ENCODE results near the gene SMYD3. TPM values are rescaled to one million over a fixed set of nuclear protein-coding genes. Genes with fewer than 3 reads are reported as not detected.

The SMYD3 gene
- total RNA-seq, 2 donors from 2014 or later: 16.7 to 18.2 TPM

DNA sequence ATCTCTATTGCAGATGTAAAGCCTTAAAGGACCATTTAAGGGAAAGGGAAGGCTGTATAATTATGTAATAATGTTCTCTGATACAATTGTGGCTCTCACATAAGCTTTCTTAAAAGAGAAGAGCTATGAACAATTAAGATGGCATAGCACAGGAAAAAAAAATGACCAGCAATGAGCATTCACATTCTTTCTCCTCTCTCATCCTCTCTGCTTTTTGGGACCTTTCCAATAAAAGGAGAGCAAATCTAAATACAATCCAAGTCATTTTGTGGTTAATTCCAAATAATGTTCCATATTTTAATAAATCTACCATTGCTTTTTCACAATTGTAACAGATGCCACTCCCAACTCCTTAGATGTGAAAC is 23.5 kb downstream of the SMYD3 start:
- DNase-seq (ENCODE audit: low spot score): no peak
- intact Hi-C loops (cut with DNase I): loop anchor here in 1 of 2 donors (10.0 kb wide), 1 partner anchor 469 kb away; no protein-coding TSS in a partner anchor

DNA sequence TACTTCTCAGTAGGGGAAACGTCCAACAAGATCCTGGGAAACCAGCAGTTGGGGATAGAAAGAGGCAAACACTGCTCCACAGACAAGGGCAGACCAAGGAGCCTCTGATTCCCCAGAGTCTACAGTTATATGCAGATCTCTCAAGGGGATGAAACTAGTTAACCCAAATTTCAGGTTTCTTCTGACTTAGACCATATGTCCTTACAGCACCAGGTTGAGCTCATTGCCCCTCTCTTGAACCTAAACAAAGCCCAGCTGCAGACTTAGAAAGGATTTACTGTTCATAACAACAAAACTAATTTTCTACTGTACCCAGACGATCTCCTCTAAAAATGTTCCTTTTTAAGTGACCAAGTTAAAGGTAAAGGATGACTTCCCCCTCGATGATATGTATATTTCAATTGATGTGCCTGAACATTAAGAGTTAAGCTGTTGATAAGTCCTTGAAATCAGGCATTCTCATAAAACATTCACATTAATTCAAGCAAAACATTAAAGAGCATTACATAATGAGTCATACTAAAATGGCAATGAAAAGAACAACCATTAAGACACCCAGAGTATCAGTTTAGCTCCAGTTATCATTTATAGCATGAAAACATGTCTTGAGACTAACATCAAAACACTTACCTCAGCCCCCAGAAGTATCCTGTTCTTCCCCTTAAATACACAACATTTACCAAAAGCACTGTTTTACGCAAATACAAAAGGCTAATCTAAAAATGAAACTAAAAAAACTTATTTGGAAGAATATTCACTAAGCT is 24.1 kb downstream of the SMYD3 start:
- intact Hi-C loops (cut with DNase I): loop anchor here in 1 of 2 donors (10.0 kb wide), 1 partner anchor 468 kb away; no protein-coding TSS in a partner anchor
- DNase-seq (ENCODE audit: low spot score): no peak

DNA sequence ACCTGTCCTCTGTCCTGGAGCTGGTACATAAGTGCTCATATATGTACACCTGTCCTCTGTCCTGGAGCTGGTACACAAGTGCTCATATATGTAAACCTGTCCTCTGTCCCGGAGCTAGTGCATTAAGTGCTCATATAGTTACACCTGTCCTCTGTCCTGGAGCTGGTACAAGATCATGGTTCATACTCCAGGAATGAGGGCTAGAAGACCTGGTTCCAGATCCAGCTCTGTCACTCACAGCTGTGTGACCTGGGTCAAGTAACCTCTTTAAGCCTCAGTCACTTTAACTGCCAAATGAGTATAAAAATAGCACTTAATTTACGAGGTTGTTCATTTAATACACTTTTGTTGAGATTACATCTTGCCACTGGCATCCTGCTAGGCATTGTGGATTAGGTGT is 28.0 kb downstream of the SMYD3 start:
- DNase-seq (ENCODE audit: low spot score): no peak
- intact Hi-C loops (cut with DNase I): no loop called here

- no peak for DNase-seq (ENCODE audit: low spot score)
- intact Hi-C loops (cut with DNase I): no loop called here
These were observed 29.4 kb downstream of the SMYD3 start for GRCh38 chr1:246477634-246478033.

DNA sequence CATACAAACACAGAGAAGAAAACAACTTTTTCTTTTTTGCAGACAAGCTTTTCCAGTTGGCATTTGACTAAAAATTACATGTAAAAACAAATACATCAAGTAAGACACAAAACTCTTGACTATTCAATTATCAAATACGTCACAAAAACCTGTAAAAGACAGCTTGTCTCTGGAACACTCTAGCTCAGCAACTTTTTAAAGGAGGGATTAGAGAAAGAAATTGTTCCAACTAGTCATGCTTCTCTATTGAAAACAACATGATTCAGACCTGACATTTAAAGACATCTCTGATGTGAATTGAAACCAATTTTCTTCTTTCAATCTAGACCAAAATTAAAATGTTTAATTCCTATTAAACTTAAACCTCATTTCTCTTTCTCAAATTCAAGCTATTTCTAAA is 30.3 kb downstream of the SMYD3 start:
- DNase-seq (ENCODE audit: low spot score): no peak
- intact Hi-C loops (cut with DNase I): no loop called here

DNA sequence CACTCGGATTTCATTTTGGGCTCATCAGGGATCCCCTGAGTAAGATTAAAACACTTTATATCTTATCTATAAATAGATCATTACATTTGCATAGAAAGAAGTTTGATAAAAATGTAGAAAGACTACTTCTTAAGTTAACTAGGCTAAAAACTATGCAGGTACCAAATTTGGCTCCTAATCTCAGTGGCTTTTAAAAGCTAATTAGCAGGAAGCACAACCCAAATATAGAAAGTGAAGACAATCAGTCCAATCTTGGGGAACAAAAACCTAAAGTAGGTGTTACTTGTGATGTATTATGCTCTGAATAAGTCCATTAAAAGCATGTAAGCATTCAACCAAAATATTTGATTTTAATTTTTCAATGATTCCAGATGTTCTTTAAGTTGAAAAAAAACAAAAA is 35.4 kb downstream of the SMYD3 start:
- no peak for DNase-seq (ENCODE audit: low spot score)
- intact Hi-C loops (cut with DNase I): no loop called here

DNA sequence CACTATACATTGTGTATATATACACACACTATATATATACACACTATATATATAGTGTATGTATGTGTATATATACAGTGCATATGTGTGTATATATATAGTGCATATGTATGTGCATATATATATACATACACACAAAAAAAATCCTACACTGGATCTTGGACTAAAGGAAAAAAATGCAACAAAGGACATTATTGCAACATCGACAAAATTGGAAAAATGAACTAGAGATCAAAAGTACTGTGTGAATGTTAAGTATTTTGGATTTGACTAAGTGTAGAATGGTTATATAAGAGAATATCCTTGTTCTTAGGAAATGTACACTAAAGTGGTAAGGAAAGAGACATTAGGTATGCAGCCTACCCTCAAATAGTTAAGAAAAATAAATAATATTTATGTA is 36.5 kb downstream of the SMYD3 start:
- DNase-seq (ENCODE audit: low spot score): no peak
- intact Hi-C loops (cut with DNase I): no loop called here

GRCh38 chr1:246462986-246463385 is 44.1 kb downstream of the SMYD3 start:
- DNase-seq (ENCODE audit: low spot score): no peak
- intact Hi-C loops (cut with DNase I): no loop called here

DNA sequence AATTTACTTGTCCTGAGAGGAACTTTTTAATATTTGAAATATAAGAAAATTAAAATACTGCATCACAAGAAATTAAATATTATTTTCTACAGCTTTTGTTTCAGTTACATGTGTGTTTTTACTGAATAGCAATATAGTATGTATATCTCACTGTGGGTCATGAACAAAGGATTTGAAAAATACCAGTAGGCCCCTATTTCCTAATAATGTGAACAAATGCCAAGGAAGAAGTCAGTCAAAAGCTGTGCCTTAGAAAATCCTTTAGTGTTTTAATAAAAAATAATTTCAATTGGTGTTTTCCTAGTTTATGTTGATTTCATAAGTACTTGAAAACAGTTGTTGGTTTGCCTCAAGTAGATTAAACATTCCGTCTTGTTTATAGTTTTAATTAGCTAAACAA is 46.7 kb downstream of the SMYD3 start:
- intact Hi-C loops (cut with DNase I): no loop called here

GRCh38 chr1:246459221-246459620 is 47.9 kb downstream of the SMYD3 start:
- no peak for DNase-seq (ENCODE audit: low spot score)
- intact Hi-C loops (cut with DNase I): no loop called here

More for the DNA sequence above, 46.7 kb downstream of the SMYD3 start:
- DNase-seq (ENCODE audit: low spot score): no peak

DNA sequence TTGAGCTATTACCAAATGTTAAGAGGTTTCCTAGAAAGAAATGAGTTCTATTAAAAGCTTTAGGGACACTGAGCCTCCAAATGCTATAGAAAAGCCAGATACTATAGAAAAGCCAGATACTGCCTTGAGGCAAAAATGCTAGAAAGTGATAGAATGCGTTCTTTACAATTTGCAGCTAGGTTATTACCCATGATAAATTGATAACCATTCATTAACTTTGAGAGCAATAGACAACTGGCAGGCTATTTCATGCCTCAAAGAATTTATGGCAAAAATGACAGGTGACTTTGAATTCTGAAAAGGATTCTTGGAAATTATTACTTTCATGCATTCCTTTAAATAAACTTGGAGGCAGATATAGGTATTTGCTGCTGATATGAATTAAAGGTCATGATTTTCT is 51.6 kb downstream of the SMYD3 start:
- intact Hi-C loops (cut with DNase I): no loop called here
- DNase-seq (ENCODE audit: low spot score): no peak

DNA sequence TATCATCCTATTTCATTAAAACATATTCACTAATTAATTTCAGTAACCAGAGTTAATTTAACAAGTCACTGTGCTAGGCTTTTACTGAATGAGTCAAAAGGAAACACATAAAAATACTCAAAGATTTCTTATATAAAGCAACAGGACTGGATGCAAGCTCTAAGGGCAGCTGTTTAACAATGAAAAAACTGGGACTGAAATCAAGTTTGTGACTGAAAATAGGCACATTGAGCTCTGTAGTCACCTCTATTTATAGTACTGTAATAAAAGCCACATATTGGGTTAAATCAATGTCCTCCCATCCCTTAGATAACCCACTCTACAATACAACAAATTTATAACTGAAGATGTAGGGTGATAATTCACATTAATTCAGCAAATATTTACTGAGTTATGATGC is 52.4 kb downstream of the SMYD3 start:
- DNase-seq (ENCODE audit: low spot score): no peak
- intact Hi-C loops (cut with DNase I): no loop called here

GRCh38 chr1:246450611-246451251 is 56.3 kb downstream of the SMYD3 start:
- intact Hi-C loops (cut with DNase I): no loop called here
- DNase-seq (ENCODE audit: low spot score): no peak

DNA sequence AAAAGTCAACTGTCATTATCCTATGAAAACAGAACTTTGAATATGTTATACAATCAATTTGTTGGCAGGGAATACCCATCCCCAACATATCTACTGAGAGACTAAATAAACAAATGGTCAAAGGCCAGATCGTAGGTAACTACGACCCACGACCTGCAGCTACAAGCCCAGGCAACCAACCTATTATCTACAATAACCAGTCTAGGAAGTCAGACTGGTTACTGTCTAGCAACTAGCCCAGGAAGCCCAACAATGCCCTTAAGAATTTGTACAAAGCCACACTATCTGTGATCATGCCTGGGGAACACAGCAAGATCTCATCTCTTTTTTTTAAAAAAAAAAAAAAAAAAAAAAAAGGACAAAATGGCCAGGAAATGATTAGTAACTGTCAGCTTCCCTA is 58.7 kb downstream of the SMYD3 start:
- intact Hi-C loops (cut with DNase I): no loop called here
- DNase-seq (ENCODE audit: low spot score): no peak

- intact Hi-C loops (cut with DNase I): no loop called here
These were observed 59.6 kb downstream of the SMYD3 start for GRCh38 chr1:246447501-246447900.

GRCh38 chr1:246445503-246445902 is 61.6 kb downstream of the SMYD3 start:
- intact Hi-C loops (cut with DNase I): no loop called here
- DNase-seq (ENCODE audit: low spot score): no peak

More at GRCh38 chr1:246447501-246447900, 59.6 kb downstream of the SMYD3 start:
- no peak for DNase-seq (ENCODE audit: low spot score)

- intact Hi-C loops (cut with DNase I): no loop called here
- DNase-seq (ENCODE audit: low spot score): no peak
These were observed 62.5 kb downstream of the SMYD3 start for GRCh38 chr1:246444617-246445016.

DNA sequence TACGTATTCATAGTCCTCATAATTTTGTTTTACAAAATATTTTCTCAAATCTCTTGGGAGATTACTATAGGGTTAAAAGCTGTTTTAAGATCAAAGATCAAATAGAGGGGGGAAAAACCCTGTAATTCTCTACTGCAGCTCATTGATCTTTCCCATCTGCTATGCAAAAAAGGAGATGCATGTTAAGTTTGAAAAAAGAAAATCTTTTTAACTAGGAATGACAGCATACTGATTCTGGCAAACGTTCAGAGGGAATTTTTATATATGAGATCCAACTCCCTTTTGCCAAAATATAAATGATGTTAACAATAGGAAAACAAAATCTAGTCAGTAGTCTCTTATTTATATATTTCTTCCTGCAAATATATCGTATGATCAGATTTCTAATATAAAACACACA is 69.1 kb downstream of the SMYD3 start:
- DNase-seq (ENCODE audit: low spot score): no peak
- intact Hi-C loops (cut with DNase I): no loop called here

- no peak for DNase-seq (ENCODE audit: low spot score)
- intact Hi-C loops (cut with DNase I): no loop called here
These were observed 71.5 kb downstream of the SMYD3 start for GRCh38 chr1:246435421-246436041.

DNA sequence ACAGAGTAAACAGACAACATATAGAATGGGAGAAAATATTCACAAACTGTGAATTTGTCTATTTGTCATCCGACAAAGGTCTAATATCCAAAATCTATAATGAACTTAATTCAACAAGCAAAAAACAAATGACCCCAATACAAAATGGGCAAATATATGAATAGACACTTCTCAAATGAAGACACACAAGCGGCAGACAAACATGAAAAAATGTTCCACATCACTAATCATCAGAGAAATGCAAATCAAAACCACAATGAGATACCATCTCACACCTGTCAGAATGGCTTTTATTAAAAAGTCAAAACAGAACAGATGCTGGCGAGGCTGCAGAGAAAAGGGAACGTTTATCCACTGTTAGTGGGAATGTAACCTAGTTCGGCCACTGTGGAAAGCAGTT is 72.7 kb downstream of the SMYD3 start:
- no peak for DNase-seq (ENCODE audit: low spot score)
- intact Hi-C loops (cut with DNase I): no loop called here
